Measurements from ENCODE around the gene PCDHGA5.

DNA sequence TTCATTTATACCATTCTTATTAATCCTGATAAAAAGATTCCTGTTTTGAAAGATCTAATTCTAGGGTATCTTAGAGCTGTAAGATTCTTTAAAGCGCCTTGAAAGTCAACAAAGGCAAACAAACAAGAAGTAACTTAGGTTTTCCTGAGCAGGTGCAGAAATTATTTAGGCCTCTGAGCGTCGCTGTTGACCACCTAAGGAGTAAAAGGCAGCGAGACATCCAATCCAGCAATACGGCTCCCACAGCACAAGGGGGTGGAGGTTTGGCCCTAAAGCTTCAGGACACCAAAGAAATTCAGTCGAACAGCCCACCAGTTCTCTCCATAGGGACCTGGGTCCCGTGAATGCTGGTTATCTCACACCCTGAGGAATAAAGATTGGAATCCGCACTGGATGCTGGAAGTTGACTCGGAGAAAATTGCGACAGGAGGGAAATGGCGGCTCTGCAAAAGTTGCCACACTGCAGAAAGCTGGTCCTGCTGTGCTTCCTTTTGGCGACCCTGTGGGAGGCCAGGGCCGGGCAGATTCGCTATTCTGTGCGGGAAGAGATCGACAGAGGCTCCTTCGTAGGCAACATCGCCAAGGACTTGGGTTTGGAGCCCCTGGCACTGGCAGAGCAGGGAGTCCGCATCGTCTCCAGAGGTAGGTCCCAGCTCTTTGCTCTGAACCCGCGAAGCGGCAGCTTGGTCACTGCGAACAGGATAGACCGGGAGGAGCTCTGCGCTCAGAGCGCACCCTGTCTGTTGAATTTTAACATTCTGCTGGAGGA, 25.2 kb upstream of the PCDHGA5 start, which contains the start of gene PCDHGA2:
- TF ChIP-seq, protein P1, sequence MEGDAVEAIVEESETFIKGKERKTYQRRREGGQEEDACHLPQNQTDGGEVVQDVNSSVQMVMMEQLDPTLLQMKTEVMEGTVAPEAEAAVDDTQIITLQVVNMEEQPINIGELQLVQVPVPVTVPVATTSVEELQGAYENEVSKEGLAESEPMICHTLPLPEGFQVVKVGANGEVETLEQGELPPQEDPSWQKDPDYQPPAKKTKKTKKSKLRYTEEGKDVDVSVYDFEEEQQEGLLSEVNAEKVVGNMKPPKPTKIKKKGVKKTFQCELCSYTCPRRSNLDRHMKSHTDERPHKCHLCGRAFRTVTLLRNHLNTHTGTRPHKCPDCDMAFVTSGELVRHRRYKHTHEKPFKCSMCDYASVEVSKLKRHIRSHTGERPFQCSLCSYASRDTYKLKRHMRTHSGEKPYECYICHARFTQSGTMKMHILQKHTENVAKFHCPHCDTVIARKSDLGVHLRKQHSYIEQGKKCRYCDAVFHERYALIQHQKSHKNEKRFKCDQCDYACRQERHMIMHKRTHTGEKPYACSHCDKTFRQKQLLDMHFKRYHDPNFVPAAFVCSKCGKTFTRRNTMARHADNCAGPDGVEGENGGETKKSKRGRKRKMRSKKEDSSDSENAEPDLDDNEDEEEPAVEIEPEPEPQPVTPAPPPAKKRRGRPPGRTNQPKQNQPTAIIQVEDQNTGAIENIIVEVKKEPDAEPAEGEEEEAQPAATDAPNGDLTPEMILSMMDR (IDR thresholded peaks at IDR 0.05; ENCODE audit: insufficient read depth, low read length) = no peak
- TF ChIP-seq POLR2AphosphoS5 (IDR thresholded peaks at IDR 0.05; ENCODE audit: low read depth) = no peak
- no peak for TF ChIP-seq GABPA (IDR thresholded peaks at IDR 0.05; ENCODE audit: low read depth)
